Cardiac fibroblast (primary cell): ENCODE data around the gene PIK3R4.
A peak's percentile ranks its signal among the peaks of the same experiment; 100 is the strongest.

Source experiments
- DNase-seq, 2 donors: peaks; one replicate each; pipeline versions ENCODE4 v3.0.0 to v3.0.0-alpha.2; 2010; ENCODE audit warnings: low read depth in 2 of 2
- H3K4me3 ChIP-seq, 2 donors: replicated peaks in 1 of 2; 1 replicate in 1 of 2; 2 replicates in 1 of 2; pipeline ENCODE4 v1.5.1; 2011; ENCODE audit warnings: low read depth in 2 of 2, low read length in 2 of 2, mild to moderate bottlenecking in 2 of 2, moderate library complexity in 1 of 2
- TF ChIP-seq, protein P1 (sequence below): IDR thresholded peaks from one replicate; pipeline ENCODE4 v1.5.1; 2011; ENCODE audit warnings: low read depth, mild to moderate bottlenecking, low read length, inconsistent platforms

Gene PIK3R4

DNA sequence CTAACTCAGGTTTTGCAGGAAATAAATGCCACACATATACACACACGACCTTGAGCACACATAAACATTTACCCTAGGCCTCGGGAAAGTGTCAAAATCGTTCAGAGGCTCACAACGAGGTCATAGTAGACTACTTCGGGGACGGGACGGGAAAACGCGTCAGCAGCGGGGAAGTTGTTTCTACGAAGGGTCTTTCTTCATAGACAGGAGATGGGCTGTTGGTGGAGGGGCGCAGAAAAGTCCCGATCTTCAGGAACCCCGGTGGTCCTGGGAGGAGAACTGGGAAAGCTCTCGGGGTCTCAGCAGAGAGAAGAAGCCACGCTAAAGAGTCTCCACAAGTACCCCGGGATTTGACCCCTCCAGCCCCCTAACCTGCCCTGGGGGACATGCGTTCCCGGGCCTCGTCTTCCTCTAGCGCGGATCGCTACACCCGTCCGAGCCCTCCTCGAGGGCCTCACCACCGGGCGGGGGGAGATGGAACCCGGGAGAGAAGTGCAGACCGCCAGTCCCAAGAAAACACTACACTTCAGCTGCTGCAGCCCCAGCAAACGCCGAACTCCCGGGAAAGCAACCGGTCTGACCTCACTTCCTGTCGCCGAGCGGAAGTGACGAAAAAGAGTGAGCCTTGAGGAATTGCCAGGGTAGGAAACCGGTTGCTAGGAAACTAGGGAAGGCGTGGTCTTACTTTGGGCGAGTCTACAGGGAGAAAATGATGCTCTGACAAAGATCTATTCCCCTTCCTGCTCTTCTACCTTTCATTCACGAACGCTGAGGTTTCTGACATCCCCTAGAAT is at the start of gene PIK3R4:
PIK3R4 (minus strand) TSS at position 584 of the 794 bp plus-strand sequence. CDS start 1,611 bp downstream, outside the sequence.
- DNase-seq: peak; percentile 98 to 99
- TF ChIP-seq, protein P1, sequence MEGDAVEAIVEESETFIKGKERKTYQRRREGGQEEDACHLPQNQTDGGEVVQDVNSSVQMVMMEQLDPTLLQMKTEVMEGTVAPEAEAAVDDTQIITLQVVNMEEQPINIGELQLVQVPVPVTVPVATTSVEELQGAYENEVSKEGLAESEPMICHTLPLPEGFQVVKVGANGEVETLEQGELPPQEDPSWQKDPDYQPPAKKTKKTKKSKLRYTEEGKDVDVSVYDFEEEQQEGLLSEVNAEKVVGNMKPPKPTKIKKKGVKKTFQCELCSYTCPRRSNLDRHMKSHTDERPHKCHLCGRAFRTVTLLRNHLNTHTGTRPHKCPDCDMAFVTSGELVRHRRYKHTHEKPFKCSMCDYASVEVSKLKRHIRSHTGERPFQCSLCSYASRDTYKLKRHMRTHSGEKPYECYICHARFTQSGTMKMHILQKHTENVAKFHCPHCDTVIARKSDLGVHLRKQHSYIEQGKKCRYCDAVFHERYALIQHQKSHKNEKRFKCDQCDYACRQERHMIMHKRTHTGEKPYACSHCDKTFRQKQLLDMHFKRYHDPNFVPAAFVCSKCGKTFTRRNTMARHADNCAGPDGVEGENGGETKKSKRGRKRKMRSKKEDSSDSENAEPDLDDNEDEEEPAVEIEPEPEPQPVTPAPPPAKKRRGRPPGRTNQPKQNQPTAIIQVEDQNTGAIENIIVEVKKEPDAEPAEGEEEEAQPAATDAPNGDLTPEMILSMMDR: no peak
- H3K4me3 ChIP-seq: peak within 1 kb of the TSS; percentile 92 to 97

DNA sequence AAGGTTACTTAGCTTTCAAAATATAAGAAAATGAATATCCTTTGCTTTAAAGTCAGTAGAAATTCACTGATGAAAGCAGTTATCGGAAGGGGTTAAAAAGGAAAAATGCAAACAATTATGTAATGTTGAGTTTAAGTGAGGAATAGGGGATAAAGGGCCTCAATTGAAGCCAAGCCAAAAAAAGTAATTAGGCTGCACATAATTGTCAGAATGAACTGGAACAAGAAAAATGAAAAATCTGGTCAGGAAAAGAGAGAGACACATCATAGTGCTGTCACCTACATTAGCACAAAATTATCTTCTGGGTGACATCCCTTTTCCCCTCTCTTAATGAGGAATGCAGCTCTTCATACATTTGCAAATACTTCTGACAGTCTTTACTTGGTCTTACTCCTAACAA is 48.8 kb upstream of the PIK3R4 start:
- no peak for DNase-seq
- no peak overlapping the region for H3K4me3 ChIP-seq
- TF ChIP-seq, protein P1: no peak

DNA sequence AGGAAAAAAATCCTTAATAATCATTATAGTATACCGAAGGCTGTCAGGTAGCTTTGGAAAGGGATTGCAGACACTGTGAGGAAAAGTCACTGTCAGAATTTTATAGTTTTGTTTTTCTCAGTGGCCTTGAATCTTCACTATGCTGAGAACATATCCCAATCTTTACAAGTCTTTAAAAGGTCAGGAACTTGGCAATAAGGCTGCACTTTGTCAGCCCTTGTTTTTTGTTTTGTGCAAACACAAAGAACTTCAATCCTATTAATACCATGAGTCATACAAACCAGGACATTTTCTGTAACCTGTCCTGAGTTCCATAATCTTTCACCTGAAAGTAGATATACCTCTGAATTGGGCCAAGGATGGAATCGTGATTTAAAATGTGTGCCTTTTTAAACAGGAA is 45.6 kb upstream of the PIK3R4 start:
- TF ChIP-seq, protein P1: no peak
- no peak overlapping the region for H3K4me3 ChIP-seq
- DNase-seq: no peak

DNA sequence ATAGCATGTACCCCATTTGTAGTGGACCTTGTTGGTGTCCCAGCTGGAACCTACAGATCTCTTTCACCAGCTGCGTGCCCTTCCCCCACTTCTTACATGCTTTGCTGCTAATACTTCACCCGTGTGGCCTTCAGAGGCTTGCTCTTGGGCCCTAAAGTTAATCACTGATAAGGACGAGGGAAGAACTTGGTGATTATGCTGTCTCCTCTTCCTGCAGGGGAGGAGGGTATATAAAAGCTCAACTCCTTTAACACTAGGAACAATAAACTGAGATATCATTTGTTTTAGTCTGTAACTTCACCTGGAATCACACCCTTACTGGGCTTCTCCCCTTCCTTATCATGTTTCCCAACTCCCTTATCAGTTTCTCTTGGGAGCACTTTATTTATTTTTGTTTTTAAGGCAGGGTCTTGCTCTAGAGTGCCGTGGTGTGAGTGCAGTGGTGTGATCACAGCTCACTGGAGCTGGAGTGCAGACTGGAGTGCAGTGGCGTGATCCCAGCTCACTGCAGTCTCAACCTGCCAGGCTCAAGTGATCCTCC is 43.2 kb upstream of the PIK3R4 start:
- H3K4me3 ChIP-seq: no peak overlapping the region
- no peak for DNase-seq
- TF ChIP-seq, protein P1: no peak

DNA sequence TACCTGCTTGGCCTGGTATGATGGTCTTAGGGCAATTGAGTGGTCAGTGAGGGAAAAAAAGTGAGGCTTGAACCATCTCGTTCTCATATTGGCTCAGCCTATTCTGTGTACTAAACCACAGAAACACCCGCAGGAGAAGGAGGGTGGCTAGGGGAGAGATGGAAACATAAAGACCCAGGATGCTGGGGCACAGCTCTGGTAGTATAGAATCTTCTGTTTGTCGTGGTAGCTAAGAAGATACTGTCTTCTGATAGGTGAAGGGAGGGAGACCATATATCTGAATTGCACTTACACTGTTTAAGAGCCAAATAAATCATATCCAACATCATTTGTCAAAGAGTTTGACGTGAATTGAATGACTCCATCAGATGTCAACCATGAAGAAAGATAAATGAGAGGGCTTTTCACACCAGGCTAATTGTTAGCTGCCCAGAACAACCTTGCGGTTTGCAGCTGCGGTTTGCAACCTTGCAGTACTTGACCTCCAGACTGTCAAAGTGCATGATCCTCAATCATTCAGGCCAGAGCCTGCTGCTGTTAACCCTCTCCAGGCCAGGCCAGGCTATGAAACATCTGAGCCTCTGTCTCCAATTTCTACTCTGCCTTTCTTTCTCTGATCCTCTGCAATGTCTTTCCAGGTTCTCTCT is 40.9 kb upstream of the PIK3R4 start:
- no peak for DNase-seq
- TF ChIP-seq, protein P1: no peak
- H3K4me3 ChIP-seq: no peak overlapping the region

DNA sequence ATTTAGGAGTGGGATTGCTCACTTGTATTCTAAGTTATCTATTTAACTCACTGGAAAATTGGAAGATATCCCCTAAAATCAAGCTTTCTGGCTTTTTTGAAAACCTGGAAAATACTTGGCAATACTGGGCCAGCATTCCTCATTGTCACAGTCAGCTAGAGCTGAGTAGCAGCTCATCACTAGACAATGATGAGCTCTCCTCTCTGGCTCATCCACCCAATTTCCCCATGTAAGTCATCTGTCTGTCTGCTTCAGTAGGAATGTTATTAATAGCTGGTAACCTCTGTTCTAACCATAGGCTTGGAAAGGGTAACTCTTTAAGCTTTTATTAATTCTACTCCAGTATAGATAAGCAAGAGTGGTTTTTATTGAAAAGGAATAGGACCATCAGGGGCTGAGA is 39.7 kb upstream of the PIK3R4 start:
- no peak for DNase-seq
- TF ChIP-seq, protein P1: no peak
- H3K4me3 ChIP-seq: no peak overlapping the region
